NCI-H524 treated with DMSO at 0.1 percent for 48 hours (cell line): ENCODE results near the gene NOBOX.
"Not testable (repeated sequence)": the region's sequence is repeated elsewhere in the genome, so short reads cannot be mapped to it uniquely, and the experiment has no call there.

Experiments
- DNase-seq: peaks from one replicate; lab custom pipeline; 2025; lab: John Stamatoyannopoulos, UW

Gene NOBOX

DNA sequence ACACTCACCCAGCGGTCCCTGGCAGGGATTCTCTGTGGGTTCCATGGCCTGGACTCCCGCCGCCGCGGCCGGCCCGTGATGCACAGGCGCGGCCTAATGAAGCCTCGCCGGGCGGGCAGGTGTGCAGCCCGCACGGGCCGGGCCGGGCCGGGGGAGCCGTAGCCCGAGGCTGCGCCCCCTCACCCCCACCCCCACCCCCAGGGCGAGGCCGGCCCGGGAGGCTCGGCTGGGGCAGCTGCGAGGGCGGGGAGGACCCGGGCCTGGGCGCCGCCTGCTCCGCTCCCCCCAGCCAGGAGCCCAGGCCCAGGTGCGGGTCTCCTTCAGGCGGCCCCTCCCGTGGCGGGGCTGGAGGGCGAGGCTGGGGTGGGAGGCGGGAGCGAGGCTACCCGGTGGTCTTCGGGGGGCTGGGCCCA is at the start of gene NOBOX:
Gene NOBOX, minus strand, starts transcription at position 45 of the 413 bp plus-strand sequence.
- DNase-seq, result no peak

- DNase-seq, result no peak
These were observed 48.6 kb upstream of the NOBOX start for GRCh38 chr7:144452064-144452463.

- DNase-seq, result no peak
These were observed 42.1 kb upstream of the NOBOX start for GRCh38 chr7:144445590-144445989.

- DNase-seq, result no peak
These were observed 36.3 kb upstream of the NOBOX start for GRCh38 chr7:144439717-144440205.

DNA sequence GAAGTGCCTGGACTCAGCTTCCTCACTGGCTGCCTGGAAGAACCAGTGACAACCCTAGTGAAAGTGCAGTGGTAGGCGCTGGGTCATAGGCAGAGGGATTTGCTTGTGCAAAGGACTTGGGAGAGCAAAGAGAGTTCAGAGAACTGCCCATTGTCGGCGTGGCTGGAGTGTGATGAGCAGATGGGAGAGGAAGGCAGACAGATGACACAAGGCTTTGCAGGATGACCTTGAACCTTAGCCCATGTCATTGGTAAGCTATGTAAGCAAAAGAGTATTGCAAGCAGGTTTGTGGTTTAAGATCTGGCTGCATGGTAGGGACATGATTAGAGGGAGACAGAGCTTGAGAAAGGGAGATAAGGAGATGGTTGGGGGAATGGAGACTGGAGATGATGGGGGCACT is 35.3 kb upstream of the NOBOX start:
- no peak for DNase-seq

DNA sequence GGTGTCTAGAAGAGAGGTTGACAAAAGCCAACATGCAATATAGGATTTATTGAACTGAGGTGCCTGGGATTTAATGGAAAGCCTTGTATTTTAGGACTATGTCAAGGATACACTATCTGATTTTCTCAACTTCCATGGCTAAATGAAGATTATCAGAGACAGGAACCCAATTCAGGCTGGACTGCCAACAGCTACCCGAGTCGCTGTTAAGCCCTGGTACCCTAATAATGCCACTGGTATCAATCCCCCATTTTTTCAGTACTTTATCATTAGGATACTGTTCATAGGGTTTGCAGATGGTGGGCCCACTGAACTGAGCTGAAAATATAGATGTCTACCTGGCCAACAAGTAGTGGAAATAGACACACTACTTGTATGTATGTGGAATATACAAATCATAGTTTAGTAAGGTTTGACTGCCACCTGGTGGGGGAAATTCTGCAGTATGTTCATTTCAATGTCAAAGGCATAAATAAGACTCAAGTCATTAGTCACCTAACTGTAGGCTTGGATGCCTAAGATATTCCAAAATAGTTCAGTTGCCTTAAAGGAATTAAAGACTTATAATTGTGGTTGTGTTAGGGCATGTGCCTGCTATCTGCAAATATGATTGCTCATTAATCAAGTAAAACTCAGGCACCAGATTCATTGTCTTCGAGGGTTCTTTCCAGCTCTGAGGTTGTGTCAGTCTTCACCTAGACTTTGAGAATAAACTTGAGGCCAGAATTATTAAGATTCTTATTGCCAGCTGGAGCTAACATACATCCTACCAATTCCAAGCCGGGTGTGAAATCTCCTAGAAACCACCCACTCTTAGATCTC is 34.1 kb upstream of the NOBOX start:
- no peak for DNase-seq

DNA sequence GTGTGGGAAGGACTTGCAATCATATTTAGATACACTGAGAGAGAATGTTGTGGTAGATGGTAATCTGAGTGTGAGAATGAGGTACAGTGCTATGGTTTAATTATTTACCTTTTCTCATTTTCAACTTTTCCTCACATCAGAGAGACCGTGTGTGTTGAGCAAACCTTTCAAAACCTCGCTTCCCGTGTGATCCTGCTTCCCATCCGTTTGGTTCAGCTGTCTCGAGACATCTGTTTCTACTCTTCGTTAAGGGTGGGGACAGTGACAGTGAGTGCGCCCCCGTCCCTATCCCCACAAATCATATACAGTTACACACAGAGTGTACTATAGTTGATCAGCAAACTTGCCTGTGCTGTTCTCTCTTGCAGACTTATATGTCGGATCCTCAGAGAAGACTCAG is 33.0 kb upstream of the NOBOX start:
- no peak for DNase-seq

DNA sequence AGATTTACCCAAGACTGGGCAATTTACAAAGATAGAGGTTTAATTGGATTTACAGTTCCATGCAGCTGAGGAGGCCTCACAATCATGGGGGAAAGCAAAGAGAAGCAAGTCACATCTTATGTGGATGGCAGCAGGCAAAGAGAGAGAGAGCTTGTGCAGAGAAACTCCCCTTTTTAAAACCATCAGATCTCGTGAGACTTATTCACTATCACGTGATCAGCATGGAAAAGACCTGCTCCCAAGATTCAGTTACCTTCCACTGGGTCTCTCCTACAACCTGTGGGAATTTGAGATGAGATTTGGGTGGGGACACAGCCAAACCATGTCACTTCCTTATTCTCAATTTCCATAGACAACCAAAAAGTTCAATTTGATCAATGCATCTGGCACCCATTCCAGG is 24.9 kb upstream of the NOBOX start:
- no peak for DNase-seq

GRCh38 chr7:144427539-144427938 is 24.0 kb upstream of the NOBOX start:
- not testable (repeated sequence) for DNase-seq

DNA sequence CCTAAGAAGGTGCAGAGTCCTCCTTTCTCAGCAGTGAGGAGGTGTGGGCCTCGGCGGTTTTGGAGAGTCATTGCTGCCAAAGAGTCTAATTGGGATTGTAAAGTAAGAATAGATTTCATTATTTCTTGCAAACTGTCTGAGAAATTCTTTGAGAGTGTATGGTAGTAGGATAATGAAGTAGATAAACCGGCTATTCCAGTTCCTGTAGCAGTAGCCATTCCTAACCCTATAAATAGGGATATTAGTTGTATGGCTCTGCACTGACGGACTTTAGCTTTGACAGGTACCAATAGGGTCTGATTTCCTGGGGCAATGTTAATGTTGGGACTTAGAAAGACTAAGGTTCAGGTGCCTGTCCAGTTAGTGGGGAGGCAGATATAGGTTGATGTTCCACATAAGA is 15.4 kb upstream of the NOBOX start:
- DNase-seq, result not testable (repeated sequence)

DNA sequence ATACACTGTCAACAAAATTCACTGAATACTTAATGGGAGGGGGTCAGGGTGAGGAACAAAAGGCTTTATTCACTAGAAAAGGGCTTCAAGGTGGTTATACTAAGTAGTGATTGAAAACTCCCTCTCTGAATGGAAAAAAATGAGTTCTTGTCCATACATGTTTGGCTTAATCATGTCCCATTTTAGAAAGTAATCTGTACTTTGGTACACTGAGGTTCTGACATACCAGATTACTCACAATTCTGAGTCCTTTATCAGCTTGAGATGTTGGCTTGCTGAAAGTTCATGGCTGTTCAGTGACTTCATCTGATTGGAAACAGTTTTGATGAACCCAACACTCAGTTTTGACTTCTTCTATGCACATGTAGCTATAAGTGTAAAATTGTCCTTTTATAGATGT is 12.8 kb upstream of the NOBOX start:
- no peak for DNase-seq

DNA sequence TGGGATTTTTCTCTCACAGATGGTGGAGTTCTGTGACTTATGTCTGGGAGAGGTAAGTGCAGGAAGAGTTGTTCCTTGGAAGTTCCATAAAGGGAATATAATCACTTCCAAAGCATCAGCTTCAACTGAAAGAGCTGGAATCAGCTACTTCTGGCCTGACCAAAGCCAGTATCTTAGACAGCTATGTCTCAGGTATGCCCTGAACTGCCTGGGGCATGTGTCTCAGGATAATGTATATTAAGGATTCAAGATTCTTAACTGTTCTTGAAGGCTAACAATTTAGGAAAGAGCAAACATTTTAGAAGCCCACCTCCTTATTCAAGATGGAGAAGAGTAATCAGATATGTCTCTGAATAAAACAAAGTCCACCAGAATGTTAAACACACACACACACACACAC is 12.4 kb upstream of the NOBOX start:
- DNase-seq, result no peak

- DNase-seq, result no peak
These were observed 11.3 kb upstream of the NOBOX start for GRCh38 chr7:144414815-144415214.

GRCh38 chr7:144410441-144410840 is 6.9 kb upstream of the NOBOX start:
- DNase-seq, result no peak

GRCh38 chr7:144408121-144408520 is 4.6 kb upstream of the NOBOX start:
- DNase-seq, result no peak

- no peak for DNase-seq
These were observed 3.9 kb upstream of the NOBOX start for GRCh38 chr7:144407266-144407931.

DNA sequence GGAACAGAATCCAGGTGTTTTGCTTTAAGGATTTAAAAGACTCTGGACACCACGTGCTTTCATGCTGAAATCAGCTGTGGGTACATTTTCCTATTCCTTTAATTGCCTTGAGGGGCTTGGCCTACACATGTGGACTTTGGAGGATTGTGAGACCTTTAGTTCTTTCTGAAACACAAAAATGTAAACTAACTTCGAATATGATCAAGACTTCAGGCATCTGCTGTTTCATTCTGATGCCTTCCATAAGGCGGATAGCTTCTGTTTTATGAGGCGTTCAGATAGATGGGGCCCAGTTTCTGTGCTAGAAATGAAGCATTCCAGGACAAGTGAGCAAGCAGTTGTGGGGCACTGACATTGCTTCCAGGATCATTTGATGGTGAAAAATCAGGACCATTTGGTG is 1.5 kb upstream of the NOBOX start:
- no peak for DNase-seq

DNA sequence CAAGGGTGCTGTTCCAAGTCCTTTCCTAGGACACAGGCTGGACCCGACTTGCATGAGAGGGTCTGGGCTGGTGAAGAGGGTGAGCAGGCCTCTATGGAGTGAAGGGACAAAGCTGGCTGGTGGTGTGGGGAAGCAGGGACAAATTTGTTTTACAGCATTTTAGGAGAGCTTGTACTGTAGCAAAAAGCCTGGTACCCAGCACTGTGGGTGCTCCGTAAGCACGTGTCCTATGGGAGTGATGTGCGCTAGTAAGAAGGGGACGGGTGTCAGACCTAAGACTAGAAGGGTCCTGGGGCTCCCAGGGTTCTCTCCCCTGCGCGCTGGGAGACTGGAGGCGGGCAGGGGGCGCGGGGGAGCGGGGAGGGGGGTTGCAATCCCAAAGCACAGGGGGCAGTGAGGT is 391 bp downstream of the NOBOX start:
- no peak for DNase-seq

- no peak for DNase-seq
These were observed 2.0 kb downstream of the NOBOX start for GRCh38 chr7:144401490-144401889.

DNA sequence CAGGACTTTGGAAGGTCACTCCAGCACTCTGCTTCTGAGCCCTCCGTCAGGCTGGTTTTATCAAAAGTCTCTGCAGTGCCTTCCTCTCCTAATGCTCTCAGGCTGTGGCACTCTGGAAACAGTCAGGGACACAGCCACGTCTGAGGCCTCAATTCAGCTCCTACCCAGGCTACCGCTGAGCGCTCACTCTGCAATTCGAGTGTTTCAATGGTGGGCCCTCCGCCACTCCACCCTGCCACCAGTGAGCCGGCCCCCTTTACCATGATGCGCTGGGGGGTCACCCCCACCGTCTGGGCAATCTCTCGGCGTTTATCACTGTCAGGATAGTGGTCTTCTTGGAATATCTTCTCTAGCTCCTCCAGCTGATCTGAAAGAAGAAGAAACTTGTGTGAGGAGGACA is 3.5 kb downstream of the NOBOX start:
- DNase-seq, result no peak

- DNase-seq, result no peak
These were observed 4.6 kb downstream of the NOBOX start for GRCh38 chr7:144398911-144399310.

DNA sequence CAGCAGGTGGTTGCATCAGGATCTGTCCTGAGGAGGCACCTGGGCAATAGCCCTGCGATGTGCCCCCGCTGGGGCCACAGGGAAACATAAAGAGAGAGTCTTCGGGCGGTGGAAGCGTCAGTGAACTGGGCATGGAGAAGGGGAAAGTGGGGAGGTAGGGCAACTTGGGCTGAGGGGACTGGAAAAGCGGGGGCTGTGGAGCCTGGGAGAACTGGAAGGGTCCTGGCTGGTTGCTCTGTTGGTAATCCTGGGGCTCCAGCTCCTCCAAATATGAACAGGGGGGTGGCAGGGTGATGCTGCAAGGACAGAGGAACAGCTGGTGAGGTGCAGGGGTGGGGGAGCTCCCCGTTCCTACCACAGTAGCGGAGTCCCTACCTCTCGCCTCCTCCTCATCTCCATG is 5.2 kb downstream of the NOBOX start:
- DNase-seq, result no peak

DNA sequence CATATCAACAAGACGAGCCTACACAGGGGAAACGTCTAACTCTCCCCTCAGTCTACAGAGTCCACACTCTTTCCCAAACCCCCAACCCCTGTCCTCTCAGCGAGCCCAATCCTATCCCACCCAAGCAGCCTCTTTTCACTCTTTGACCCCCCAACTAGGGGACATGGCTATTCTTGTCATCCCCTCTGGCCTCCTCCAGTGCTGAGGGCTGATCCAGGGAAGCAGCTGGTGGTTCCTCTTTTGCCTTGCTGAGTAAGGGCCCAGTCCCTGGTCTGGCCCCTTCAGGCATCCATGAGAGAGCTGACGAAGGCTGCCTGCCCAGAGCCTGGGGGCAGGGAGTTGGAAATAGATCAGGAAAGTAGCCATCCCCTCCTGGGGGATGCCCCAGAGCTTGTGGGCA is 6.4 kb downstream of the NOBOX start:
- no peak for DNase-seq
